ENCODE measurements around the gene SPPL2B.

The SPPL2B gene

DNA sequence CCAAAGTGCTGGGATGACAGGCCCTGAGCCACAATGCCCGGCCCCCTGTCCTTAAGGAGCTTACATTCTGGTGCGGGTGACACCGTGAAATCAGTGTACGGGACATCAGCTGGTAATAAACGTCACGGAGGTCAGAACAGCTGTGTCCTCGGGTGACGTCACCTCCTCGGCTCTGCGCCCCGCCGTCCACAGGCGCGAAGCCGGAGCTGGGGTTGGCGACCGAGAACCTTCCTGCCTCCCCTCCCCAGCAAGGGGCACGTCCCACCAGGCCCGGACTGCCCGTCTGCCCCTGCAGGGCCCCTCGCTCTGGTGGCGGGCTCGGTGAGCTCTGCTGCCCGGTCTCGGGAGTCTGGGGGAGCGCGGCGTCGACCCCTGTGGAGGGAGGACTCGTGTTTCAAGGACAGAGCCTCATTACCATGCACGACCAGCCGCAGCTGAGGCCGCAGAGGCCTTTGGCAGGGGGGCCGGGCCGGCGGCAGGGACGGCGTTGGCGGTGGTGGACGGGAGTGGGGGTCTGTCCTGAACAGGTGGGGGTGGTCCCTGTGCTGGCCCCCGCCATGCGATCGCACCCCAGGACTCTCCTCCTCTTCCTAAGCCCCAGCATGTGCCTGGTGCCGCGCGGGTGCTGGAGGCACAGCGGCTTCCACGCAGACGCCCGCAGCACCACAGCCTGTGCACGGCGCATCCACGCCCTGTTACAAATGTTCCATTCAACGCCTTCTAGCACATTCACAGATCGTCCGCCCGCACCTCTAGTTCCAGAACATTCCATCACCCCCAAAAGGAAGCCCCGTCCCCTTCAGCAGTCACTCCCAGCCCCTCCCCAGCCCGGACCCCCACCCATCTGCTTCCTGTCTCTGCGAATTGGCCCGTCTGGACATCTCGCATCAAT is 25.9 kb upstream of the SPPL2B start:
- no peak for DNase-seq (ENCODE audit: low read depth)

DNA sequence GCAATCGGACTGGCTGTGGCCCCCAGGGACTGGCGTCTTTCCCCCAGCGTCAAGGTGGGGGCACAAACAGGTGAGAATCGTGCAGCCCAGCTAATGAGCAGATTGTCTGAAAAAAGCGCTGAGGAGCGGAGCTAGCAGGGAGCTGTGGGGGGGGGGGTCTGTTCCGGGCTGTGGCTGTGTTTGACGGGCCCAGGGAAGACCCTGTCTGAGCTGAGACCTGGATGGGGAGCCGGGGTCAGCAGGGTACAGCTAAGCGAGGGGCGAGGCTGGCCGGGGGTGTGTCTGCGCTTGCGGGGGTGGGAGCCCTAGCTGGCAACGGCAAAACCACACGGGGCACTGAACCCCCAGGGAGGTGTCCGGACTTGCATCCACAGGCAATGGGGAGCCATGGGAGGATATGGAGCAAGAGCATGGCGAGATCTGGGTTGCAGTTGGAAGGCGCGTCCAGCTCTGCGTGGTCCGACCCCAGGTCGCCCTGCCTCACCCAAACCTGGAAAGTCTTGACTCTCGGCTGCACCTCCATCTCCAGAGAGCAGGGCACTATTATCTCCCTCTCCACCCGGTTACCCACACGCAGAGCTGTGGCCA is 25.2 kb upstream of the SPPL2B start:
- DNase-seq (ENCODE audit: low read depth), result no peak

DNA sequence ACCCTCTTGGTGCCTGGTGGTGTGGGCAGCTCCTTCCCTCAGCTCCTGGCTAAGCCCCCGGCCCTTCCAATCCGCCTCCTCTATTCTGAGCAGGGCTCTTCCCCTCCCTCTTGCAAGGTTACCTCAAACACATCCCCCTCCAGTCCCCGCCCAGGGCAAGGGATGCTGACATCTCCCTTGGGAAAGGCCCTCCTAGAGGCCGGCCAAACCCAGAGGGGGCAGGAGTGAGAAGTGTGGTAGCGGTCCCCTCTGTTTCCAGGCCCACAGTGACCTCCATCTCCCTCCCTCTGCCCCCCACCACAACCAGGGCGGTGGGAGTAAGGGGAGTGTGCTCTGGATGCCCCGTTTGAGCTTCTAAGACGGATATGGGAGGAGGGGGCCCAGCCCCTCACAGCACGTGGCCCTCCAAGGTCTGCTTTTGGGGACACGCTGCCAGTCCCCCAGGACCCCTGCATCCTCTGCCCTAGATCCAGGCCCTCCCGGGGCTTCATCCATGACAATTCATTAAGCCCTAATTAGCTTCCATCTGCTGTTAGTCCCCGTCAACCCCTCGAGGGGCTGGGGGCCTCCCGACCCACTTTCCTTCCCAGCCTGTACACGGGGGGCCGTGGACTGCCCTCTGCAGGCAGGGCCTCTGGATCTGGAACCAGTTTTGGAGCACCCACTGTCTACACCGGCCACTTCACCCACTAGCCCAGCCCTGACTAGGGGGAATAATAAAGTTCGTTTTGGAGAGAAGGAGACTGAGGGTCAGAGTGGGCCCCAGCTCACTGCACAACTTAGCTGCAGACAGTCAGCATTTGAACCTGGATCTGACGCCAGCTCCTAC is 22.8 kb upstream of the SPPL2B start:
- DNase-seq (ENCODE audit: low read depth), result no peak

DNA sequence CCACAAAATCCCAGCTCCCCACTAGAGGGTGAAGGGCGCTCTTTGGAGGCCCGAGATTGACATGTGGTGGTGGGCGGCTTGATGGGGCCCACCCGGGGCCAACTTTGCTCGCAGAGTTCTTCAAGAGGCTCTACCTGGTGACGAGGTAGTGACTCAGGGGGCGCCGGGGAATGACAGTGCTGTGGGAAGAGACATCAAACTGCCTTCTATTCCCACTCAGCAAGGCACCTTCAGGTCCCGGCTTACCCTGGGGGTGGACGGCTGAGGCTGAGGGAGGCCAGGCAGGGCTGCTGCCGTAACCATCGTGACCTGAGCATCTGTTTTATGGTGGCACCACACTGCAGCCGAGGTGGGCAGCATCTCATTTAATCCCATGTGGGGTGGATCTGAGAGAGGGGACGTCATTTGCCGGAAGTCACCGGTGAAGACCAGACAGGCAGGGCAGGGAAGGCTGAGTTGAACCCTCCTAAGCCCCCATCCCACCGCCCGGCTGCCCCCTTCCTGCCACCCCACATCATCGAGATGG is 22.1 kb upstream of the SPPL2B start:
- DNase-seq (ENCODE audit: low read depth), result no peak

DNA sequence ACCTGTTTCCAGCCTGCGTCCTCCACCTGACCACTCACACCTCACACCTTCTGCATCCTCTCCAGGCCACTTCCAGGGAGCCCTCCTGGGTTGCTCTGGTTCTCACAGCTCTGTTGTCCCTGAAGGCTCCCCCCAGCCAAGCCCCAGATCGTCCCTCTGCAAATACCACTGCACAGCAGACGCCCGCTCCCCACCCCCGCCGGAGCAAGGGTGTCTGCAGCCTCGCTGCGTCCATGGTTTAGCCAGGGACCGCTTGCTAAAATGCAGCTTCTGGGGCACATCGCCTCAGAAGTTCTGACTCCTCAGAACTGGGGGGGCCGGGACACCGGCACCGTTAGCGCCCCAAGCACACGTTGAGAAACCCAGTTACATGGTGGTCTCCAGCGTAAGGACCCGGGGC is 21.5 kb upstream of the SPPL2B start:
- DNase-seq (ENCODE audit: low read depth), result no peak

DNA sequence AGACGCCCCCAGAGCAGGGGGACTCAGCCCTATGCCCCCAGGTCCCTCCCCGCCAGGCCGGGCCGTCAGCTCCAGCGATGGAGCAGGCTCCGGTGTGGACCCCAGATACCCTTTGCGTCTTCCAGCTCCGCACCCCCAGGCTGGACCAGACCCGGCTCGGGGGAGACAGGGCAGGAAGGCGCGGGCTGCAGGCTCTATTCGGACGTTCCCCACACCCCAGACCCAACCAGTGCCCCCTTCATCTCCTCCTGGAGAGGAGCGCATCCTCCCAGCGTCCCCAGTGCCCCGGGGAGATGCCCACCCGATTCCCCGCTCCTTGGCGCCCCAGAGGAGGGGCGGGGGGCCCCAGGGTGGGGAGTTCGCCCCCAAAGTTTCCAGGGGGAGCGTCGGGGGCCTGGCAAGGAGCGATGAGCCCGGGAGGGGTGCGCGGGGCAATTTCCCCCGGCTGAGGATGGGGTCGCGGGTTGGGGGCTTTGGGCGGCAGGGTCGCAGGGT is 20.9 kb upstream of the SPPL2B start:
- no peak for DNase-seq (ENCODE audit: low read depth)

DNA sequence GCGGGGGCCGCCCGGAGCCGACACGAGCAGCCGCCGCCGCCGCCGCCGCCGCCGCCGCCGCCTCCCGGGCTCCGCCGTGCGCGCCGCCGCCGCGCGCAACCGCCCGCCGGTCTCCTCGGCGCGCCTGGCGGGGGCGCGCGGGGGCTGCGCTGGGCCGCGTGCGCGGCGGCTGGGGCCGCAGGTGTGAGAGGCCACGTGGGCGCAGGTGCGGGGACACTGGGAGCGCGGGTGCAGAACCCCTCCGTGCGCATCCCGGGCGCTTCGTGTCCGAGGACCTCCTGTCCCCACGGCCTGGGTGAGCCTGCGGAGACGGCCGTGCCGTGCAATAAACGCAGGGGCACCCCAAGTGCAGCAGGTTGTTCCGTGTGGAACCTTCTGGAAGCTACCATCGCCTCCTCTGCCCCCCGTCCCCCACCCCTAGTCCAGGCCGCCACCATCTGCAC is 20.3 kb upstream of the SPPL2B start, which contains the start of gene LINGO3:
LINGO3 (minus strand) TSS at position 41 of the 443 bp plus-strand sequence. CDS start 16,378 bp downstream, outside the sequence.
- DNase-seq (ENCODE audit: low read depth), result no peak

DNA sequence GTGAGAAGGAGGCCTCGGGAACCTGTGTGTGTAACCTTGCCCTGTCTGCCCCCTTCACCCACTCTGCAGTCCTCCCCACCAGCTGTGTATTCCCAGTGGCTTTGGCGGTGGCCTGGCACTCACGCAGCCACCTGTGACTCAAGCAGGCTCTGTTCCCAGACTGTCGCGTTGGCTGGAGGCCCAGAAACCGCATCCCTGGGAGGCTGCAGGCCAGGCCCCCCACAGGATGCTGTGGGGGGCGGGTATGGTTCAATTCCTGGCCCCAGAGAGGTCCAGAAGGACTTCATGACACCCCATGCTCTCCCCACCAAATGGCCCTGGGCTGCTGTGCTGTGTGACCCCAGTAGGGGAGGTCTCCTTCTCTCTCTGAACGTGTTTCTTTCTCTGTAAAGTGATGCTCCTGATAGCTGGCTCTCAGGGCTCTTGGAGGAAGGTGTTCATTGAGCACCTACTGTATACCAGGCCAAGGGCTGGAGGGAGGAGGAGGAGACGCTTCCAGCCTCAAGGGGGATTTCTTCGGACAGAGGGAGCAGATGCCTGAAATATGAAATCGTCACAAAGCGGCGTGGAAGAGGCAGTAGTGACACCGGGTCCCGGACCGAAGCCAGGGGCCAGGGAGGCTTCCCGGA is 18.6 kb upstream of the SPPL2B start:
- no peak for DNase-seq (ENCODE audit: low read depth)

DNA sequence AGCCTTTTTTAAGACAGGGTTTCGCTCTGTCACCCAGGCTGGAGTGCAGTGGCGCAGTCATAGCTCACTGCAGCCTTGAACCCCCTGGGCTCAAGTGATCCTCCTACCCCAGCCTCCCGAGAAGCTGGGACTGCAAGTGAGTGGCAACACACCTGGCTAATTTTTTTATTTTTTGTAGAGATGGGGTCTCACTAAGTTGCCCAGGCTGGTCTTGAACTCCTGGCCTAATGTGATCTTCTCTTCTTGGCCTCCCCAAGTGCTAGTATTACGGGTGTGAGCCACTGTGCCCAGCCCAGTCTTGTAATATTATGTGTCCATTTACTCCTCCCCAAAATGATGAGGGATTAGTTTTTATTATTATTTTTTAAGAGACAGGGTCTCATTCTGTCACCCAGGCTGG is 17.4 kb upstream of the SPPL2B start:
- DNase-seq (ENCODE audit: low read depth), result no peak

DNA sequence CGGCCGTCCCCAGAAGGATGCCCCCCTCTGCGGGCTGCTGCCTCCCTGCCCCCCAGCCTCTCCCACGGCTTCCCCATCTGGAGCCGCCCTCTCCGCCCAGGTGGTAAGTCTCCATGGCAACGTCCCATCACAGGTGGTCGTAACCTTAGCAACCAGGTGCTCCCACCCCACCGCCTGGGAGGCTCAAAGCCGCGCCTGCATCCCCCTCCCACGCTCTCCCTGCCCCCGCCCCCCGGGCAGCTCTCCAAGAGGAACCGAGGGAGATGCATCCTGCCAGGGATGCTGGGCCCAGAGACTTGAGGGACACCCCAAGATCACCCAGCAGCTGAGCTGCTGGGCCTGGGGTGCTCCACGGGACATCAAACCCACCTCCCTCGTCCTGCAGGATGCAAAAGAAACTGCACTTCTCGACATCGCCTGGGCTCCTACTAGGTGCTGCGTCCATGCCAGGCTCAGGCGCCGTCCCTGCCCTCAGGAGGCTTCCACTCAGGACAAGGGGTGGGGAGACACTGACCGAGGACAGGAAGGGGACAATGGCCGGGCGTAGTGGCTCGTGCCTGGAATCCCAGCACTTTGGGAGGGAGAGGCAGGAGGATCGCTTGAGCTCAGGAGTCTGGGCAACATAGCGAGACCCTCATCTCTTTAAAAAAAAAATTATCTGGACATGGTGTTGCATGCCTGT is 15.5 kb upstream of the SPPL2B start:
- DNase-seq (ENCODE audit: low read depth), result no peak

DNA sequence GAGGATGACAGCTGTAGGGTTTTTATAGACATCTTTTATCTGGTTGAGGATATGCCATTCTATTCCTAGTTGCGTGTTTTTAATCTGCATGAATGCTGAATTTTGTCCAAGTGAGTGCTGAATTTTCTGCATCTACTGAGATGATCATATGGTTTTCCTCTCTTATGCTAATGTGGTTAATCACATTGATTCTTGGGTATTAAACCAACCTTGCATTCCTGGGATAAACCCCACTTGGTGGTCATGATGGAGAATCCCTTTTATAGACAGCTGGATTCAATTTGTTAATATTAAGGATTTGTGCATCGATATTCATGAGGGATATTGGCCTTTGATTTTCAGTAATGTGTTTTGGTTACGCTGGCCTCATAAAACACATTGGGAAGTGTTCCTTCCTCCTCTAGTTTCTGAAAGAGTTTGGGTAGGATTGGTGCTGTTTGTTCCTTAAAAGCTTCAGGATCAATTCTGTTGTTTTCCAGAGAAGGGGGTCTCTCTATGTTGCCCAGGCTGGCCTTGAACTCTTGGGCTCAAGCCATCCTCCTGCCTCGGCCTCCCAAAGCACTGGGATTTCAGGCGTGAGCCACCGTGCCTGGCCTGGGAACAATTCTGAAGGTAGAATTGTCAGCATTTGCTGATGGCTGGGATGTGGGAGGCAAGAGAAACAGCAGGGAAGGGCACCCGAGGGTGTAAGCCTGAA is 13.2 kb upstream of the SPPL2B start:
- DNase-seq (ENCODE audit: low read depth), result no peak

DNA sequence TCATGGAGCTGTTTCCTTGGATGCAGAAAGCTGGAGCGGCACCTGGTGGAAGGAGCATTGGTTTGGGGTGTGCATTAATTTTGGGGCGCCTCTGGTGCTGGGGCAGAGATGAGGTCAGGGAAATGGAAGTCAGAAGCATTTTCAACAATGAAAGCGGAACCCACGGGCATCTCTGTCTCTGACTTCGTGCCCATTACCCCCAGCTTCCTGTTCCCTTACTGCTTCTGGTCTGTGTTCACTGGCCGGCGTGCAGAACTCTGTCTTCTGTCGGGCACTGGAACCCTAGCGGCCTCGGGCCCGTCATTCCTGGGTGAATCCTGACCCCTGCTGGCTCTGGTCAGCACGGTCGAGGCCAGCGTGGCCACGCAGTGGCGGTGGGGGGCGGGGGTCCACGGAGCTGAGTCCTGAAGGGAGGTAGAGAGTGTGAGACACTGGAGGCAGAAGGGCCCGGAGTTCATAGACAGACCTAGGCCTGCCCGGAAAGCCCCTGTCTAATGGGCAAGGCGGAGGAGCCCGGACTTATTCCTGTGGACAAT is 12.6 kb upstream of the SPPL2B start:
- no peak for DNase-seq (ENCODE audit: low read depth)

DNA sequence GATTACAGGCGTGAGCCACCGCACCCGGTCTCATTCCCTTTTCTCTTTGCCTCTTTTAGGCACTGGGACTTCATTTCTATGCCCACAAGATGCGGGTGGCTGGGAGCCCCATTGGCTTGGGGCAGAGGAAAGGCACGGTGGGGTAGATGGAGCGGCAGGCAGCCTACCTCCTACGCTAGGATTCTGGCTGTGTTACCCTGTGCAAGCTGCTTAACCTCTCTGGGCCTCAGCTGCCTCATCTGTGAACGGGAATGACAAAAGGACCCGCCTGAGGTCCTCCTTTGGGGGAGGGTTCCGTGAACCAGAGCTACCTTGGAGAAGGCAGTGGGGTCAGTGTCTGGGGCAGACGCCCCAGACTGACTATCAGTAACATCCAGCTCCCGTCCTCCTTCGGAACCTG is 11.2 kb upstream of the SPPL2B start:
- DNase-seq (ENCODE audit: low read depth), result no peak

DNA sequence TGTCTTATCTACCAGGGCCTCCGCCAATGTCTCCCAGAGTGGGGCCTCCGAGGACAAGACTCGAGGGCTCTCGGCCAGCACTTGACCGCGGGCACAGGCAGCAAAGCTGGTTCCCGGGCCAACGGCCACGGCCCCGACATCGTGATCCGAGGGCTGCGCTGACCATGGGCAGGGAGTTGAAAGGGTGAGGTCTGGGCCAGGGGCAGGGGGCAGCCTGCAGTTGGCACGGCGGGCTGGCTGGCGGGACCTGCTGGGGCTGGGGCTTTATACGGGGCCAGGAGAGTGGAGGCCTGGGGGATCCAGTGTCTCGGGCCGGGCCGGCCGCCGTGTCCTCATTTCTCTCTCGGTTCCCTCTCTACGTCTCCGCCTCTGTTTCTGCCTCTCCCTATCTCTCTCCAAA is 10.7 kb upstream of the SPPL2B start:
- no peak for DNase-seq (ENCODE audit: low read depth)

DNA sequence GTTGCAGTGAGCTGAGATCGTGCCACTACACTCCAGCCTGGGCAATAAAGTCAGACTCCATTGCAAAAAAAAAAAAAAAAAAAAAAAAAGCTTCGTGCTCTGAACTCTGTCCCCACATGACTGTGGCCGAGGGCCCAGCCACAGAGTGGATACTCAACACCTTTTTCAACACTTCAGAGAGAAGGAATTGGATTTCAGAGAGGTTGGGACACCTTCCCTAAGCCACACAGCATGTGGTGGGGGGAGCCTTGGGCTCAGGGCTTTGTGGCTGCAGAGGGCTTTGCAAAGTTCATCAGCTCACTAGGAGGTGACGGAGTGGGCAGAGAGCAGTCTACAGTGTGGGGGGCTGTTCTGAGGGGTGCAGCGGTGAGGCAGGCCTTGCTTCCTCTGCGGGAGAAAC is 9.6 kb upstream of the SPPL2B start:
- DNase-seq (ENCODE audit: low read depth), result no peak

DNA sequence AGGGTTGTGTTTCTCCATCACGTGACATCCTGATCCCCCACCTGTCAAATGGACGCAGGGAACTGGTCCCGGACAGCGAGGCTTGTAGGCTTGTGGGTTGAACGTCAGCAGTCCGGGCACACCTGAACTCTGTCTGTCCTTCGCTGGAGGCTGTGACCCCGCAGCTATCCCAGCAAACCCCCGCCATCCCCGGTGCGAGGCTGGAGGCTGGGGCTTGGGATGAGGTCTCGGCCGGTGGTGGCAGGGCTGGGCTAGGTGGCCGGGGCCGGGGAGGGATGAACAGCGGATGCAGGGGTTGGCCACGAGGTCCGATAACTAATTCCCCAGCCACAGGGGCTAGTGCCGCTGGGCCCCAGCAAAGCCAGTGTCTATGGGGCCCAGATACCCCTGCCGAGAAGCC is 8.9 kb upstream of the SPPL2B start:
- no peak for DNase-seq (ENCODE audit: low read depth)

DNA sequence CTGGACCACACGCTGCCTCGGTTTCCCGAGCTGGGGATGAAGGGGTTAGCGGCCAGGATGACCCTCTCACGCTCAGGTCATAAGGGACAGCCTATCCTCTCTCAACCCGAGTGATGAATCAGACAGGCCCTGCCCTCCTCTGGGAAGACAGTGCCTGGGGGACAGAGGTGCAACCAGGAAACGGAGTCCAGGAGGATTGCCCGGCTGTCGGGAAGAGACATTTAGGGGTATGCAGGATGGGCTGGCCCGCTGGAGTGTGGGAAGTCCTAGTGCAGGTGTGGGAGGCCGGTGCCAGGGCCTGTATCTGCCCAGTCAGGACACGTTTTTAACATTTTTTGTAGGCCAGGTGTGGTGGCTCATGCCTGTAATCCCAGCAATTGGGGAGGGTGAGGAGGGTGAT is 8.4 kb upstream of the SPPL2B start:
- DNase-seq (ENCODE audit: low read depth), result no peak

DNA sequence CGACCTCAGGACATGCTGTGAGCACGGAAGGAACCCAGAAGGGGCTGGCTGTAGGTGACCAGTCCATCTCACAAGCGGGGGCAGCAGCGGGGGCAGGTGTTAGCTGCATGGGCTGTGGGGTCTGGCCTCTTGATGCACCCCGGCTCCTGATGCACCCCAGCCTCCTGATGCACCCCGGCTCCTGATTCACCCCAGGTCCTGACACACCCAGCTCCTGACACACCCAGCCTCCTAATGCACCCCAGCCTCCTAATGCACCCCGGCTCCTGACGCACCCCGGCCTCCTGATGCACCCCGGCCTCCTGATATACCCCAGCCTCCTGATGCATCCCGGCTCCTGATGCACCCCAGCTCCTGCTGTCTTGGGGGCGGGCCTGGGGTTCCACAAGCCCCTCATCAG is 7.5 kb upstream of the SPPL2B start:
- DNase-seq (ENCODE audit: low read depth), result no peak

DNA sequence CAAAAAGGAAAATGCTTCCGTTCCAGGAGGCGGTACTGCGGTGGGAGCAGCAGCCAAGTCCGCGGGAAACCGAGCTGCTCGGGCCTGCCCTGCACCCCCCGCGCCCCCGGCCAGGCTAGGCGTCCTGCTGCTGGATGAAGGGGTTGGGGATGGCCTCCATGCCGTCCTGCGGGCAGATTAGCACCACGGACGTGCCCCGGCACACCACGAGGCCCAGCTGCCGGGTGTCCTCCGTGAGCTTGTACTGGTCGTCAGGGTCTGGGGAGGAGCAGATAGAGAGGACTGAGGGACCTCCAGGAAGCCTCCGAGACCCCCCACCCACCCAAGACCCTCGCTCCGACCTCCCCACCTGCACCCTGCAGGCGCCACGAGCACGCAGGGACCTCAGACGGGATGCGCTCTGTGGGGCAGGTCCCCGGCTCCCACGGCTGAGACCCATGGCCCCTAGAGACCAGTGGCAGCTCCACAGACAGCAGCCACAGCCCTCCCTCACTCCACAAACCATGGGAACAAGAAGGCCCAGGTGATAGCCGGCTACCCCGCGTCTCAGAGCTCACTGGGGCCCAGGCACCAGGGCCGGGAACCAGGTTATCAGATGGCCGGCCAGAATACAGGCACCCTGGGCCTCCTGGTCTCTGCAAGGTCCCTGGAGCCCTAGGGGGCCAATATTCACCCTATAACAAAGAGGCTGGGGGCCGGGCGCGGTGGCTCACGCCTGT is 6.8 kb upstream of the SPPL2B start:
- DNase-seq (ENCODE audit: low read depth), result no peak

DNA sequence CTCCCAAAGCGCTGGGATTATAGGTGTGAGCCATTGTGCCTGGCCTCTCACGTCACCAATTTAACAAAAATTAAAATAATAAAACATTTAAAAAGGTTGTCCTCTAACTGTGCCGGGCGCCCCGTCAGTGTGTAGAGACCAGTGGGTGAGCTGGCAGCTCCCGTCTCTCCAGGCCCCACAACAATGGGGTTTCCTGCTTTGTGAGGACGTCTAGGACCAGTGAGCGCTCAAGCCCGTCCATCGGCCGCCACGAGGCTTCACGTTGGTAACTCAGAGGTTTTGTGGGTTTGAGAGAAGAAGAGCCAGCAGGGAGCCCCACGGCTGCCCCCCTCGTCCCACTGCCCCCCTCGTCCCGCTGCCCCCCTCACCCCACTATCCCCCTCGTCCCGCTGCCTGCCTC is 4.8 kb upstream of the SPPL2B start:
- DNase-seq (ENCODE audit: low read depth), result no peak
